ENCODE data around the gene NAXE.
A peak's percentile ranks its signal among the peaks of the same experiment; 100 is the strongest.

The NAXE gene

DNA sequence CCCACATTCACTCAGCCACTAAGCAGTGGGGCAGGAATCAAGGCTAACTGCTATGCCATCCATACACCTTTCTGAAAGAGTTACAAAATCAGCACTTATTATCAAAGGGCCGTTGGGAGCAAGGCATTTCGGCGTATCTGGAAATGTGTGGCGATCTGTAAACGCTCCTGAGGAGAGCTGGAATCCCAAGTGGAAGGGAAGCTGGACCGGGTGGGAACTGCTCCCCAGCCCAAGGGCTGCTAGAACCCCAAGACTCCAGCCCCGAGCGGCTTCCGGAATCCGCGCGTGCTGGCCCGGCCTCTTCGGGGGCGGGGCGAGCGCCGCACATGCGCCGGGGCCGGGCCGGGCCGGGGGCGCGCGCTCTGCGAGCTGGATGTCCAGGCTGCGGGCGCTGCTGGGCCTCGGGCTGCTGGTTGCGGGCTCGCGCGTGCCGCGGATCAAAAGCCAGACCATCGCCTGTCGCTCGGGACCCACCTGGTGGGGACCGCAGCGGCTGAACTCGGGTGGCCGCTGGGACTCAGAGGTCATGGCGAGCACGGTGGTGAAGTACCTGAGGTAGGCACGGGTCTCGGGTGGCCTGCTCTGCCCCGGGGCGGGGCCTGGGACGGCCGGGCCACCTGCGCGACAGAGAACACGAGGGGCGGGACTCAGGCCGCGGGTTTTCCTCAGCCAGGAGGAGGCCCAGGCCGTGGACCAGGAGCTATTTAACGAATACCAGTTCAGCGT, at the start of gene NAXE:
TSS of gene NAXE (plus strand) at position 345 of the 726 bp plus-strand sequence. CDS start at position 374, 29 bp downstream.
- peak; percentile 52 for DNase-seq

- DNase-seq, result no peak
These were observed 48.5 kb upstream of the NAXE start for GRCh38 chr1:156543066-156543465.

- no peak for DNase-seq
These were observed 46.9 kb upstream of the NAXE start for GRCh38 chr1:156544592-156545102.

- DNase-seq, result no peak
These were observed 45.3 kb upstream of the NAXE start for GRCh38 chr1:156546267-156546666.

DNA sequence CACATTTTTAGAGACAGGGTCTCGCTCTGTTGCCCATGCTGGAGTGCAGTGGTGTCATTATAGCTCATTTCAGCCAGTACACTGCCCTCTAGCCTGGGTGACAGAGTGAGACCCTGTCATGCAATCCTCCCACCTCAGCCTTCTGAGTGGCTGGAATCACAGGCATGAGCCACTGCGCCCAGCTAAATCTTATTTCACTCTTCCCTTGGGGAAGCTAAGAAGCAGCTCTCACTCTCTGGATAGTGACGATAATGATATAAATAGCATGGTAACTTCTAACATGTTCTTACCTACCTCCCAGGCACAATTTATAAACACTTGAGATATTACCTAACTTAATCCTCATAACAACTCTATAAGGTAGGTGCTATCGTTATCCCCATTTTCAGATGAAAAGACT, 44.1 kb upstream of the NAXE start:
- no peak for DNase-seq

DNA sequence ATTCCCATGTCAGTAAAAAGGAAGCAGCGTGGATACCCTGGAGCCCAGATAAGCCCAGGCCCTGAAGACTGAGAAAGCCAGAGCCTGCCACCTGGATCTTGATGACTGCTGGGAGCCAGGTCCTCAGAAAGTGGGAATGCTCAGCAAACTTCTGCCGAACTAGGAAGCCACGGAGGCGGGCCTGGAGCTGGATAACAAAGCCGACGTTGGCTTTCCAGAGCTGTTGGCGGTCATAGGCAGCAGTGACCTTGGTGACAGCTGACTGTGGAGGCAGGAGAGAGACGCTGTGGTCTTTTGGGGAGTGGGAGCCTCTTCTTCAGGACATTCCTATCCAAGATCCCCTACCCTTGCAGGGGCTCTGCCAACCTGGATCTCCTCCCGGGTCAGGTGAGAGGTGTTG, 43.6 kb upstream of the NAXE start:
- DNase-seq, result no peak

DNA sequence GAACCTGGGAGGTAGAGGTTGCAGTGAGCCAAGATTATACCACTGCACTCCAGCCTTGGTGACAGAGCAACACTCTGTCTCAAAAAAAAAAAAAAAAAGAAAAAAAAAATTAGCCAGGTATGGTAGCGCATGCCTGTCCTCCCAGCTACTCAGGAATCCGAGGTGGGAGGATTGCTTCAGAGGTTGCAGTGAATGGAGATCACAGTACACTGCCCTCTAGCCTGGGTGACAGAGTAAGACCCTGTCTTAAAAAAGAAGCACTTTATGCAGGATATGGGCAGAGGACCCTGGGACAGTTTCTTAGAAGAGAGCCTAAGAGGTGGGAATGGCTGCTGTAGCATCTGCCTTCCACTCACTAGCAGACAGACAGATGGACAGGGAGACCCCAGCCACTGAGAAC, 42.2 kb upstream of the NAXE start:
- DNase-seq, result no peak

GRCh38 chr1:156549831-156550230, 41.7 kb upstream of the NAXE start:
- no peak for DNase-seq

GRCh38 chr1:156550346-156550745, 41.2 kb upstream of the NAXE start:
- DNase-seq, result no peak

- DNase-seq, result no peak
These were observed 40.4 kb upstream of the NAXE start for GRCh38 chr1:156551066-156551643.

- no peak for DNase-seq
These were observed 39.7 kb upstream of the NAXE start for GRCh38 chr1:156551869-156552268.

GRCh38 chr1:156552518-156552917, 39.1 kb upstream of the NAXE start:
- DNase-seq, result no peak

DNA sequence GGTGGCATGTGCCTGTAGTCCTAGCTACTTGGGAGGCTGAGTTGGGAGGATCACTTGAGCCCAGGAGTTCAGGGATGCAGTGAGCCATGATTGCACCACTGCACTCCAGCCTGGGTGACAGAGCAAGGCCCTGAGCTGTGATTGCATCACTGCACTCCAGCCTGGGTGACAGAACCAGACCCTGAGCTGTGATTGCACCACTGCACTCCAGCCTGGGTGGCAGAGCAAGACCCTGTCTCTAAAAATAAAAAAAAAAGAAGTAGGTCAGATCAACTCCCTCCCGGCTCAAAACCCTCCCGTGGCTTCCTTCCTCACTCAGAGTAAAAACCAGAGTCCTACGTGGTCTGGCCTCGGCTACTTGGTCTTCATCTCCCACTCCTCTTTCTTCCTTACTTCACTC, 38.6 kb upstream of the NAXE start:
- peak; percentile 52 for DNase-seq

- no peak for DNase-seq
These were observed 37.6 kb upstream of the NAXE start for GRCh38 chr1:156553860-156554485.

GRCh38 chr1:156554971-156555370, 36.6 kb upstream of the NAXE start:
- DNase-seq, result no peak

DNA sequence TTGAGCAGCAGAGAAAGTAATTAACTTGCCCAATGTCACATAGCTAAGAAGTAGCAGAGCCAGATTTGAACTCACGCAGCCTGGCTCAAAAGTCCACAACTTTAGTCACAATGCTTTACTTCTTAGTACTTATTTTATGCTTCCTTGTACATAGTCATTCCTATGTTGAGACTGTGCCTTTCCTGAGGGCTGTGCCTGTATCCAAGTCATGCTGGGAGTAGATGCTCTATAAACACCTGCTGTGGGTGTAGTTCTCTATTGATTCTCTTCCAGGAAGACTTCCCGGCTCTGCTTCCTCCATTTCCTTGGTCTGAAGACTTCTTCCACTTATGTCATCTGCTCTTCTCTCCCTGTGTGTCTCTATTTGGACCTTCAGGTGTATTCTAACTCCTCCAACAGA, 35.9 kb upstream of the NAXE start:
- no peak for DNase-seq

DNA sequence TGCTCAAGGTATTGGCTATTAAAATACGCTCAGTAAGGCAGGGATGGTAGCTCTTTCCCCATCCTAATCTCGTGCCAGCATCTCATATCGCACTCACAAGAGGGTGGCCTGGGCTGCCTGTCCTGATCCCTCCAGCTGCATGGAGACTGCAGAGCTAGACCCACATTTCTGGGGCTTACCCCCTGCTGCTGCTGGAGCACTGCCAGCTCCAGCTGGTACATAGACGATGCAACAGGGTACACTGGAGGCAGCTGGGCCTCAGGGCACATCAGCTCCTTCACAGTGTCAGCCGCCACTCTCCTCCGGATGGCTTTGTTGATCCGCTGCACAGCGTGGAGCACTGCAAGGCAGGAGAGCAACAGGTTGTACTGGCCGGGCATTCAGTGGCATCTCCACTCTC, 35.2 kb upstream of the NAXE start:
- no peak for DNase-seq

DNA sequence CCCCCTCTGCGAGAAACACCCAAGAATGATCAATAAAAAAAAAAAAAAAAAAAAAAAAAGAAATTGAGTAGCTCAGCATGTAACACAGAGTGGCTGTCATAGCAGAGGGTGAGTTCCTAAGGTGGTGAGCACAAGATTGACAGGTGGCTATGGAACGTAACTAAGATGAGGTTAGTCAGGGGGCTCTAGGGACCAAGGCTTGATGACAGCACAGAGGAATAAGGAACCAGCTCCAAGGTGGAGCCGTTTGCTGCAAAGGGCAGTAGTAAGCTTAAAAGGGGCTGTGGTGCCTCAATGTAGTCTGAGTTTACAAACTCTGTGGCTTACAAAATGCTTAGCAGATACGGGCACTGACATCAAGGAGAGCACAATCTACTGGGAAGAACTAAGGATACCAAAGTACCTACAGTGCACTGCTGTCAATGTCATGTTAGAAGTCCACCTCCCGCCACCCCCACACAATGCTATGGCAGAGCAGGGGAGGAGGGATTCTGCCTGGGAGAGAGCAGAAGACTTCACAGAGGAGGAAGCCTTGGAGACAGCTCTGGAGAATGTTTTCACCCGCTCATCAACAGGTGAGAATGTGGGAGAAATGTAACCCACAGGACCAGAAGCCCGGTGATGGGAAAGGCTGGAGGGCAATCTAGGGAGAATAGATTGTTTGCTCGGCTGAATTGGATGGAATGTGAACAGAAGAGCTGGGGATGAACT, 32.3 kb upstream of the NAXE start:
- no peak for DNase-seq

- DNase-seq, result no peak
These were observed 31.7 kb upstream of the NAXE start for GRCh38 chr1:156559797-156560385.

- no peak for DNase-seq
These were observed 30.9 kb upstream of the NAXE start for GRCh38 chr1:156560585-156561163.

- no peak for DNase-seq
These were observed 26.1 kb upstream of the NAXE start for GRCh38 chr1:156565519-156565918.

GRCh38 chr1:156566436-156566835, 25.1 kb upstream of the NAXE start:
- DNase-seq, result no peak
